Gastroesophageal sphincter (tissue), 3 donors: ENCODE results near the gene TDRD10.

Experiments used
- POLR2AphosphoS5 ChIP-seq: sonication (generic); formaldehyde crosslinking; IDR thresholded peaks from one replicate; pipeline ENCODE4 v1.6.1; 2017; ENCODE audit warnings: antibody characterized with exemption
- TF ChIP-seq, protein P1 (sequence below), 4 experiments: fragments of 200-600 bp in 2 of 4; fragments of 450-650 bp in 2 of 4; sonication (generic) in 1 of 4; IDR thresholded peaks; one replicate each; pipeline ENCODE4 v1.5.1; 2017 to 2019; ENCODE audit warnings: antibody characterized with exemption in 4 of 4, mild to moderate bottlenecking in 2 of 4, moderate library complexity in 2 of 4

DNA sequence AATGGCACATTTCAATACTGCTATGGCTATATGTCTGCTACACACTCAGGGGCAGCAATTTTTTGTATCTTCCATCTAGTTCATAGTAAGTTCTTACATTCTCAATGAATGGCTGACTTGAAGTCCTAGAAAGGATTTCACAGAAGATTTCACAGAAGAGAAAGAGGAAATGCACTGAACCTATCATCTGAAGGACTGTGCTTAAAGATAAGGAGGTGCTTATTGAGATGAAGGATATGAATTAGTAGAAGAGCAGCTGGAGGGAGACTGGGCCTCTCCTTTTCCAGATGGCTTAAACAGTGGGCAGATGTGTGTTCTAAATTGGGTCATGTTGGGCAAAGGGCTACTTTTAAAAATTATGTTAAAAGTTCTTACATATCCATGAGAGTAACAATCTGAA is 91.4 kb downstream of the TDRD10 start:
- TF ChIP-seq, protein P1, sequence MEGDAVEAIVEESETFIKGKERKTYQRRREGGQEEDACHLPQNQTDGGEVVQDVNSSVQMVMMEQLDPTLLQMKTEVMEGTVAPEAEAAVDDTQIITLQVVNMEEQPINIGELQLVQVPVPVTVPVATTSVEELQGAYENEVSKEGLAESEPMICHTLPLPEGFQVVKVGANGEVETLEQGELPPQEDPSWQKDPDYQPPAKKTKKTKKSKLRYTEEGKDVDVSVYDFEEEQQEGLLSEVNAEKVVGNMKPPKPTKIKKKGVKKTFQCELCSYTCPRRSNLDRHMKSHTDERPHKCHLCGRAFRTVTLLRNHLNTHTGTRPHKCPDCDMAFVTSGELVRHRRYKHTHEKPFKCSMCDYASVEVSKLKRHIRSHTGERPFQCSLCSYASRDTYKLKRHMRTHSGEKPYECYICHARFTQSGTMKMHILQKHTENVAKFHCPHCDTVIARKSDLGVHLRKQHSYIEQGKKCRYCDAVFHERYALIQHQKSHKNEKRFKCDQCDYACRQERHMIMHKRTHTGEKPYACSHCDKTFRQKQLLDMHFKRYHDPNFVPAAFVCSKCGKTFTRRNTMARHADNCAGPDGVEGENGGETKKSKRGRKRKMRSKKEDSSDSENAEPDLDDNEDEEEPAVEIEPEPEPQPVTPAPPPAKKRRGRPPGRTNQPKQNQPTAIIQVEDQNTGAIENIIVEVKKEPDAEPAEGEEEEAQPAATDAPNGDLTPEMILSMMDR (IDR thresholded peaks at IDR 0.05), result no peak
- no peak for TF ChIP-seq POLR2AphosphoS5
